WTC11 (cell line): ENCODE results near the gene IRX4.

Experiments used
- ETV6 ChIP-seq: sonication (generic); formaldehyde crosslinking; IDR thresholded peaks from 2 replicates; pipeline ENCODE4 v1.8.1; 2022; ENCODE audit warnings: mild to moderate bottlenecking, missing genetic modification reagents
- ZNF138 ChIP-seq: sonication (generic); formaldehyde crosslinking; conservative IDR thresholded peaks from 2 replicates; pipeline ENCODE4 v1.8.1; 2022; ENCODE audit warnings: mild to moderate bottlenecking, moderate library complexity, missing genetic modification reagents
- TF ChIP-seq, protein P1 (sequence below): fragments of 200-600 bp; IDR thresholded peaks from 2 replicates; pipeline ENCODE4 v1.8.0; 2022; ENCODE audit warnings: antibody characterized with exemption
- TF ChIP-seq, protein P2 (sequence below): sonication (generic); formaldehyde crosslinking; IDR thresholded peaks from 2 replicates; pipeline ENCODE4 v1.8.0; 2023; ENCODE audit warnings: missing genetic modification reagents
- TF ChIP-seq, protein P3 (sequence below): sonication (generic); formaldehyde crosslinking; IDR thresholded peaks from 2 replicates; pipeline ENCODE4 v1.8.1; 2023; ENCODE audit warnings: mild to moderate bottlenecking, missing genetic modification reagents
- TF ChIP-seq, protein P4 (sequence below): sonication (generic); formaldehyde crosslinking; IDR thresholded peaks from 2 replicates; pipeline ENCODE4 v1.8.1; 2022; ENCODE audit warnings: low read depth, missing genetic modification reagents, borderline replicate concordance

DNA sequence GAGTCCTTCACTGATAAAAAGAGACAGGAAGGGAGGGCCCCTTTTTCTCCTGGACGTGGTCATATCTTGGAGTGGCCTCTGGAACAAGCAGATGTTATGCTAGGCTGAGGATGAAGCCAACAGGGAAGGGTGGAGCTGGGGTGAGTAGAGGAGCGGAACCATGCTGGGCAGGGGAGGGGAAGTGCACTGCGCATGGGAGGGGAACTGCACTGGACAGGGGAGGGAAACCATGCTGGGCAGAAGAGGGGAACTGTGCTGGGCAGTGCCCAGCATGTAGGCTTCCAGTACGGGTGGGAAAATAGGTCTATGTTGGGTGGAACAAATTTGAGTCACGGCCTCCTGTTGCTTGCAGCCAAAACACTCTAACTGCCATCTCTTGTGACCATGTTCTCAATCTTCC, 19.3 kb upstream of the IRX4 start:
- TF ChIP-seq, protein P1, sequence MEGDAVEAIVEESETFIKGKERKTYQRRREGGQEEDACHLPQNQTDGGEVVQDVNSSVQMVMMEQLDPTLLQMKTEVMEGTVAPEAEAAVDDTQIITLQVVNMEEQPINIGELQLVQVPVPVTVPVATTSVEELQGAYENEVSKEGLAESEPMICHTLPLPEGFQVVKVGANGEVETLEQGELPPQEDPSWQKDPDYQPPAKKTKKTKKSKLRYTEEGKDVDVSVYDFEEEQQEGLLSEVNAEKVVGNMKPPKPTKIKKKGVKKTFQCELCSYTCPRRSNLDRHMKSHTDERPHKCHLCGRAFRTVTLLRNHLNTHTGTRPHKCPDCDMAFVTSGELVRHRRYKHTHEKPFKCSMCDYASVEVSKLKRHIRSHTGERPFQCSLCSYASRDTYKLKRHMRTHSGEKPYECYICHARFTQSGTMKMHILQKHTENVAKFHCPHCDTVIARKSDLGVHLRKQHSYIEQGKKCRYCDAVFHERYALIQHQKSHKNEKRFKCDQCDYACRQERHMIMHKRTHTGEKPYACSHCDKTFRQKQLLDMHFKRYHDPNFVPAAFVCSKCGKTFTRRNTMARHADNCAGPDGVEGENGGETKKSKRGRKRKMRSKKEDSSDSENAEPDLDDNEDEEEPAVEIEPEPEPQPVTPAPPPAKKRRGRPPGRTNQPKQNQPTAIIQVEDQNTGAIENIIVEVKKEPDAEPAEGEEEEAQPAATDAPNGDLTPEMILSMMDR: no peak
- TF ChIP-seq, protein P2, sequence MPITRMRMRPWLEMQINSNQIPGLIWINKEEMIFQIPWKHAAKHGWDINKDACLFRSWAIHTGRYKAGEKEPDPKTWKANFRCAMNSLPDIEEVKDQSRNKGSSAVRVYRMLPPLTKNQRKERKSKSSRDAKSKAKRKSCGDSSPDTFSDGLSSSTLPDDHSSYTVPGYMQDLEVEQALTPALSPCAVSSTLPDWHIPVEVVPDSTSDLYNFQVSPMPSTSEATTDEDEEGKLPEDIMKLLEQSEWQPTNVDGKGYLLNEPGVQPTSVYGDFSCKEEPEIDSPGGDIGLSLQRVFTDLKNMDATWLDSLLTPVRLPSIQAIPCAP (CRISPR knock-in tag): no peak
- TF ChIP-seq ETV6 (CRISPR knock-in tag) (no peak), ZNF138 (CRISPR knock-in tag) (no peak)
- TF ChIP-seq, protein P3, sequence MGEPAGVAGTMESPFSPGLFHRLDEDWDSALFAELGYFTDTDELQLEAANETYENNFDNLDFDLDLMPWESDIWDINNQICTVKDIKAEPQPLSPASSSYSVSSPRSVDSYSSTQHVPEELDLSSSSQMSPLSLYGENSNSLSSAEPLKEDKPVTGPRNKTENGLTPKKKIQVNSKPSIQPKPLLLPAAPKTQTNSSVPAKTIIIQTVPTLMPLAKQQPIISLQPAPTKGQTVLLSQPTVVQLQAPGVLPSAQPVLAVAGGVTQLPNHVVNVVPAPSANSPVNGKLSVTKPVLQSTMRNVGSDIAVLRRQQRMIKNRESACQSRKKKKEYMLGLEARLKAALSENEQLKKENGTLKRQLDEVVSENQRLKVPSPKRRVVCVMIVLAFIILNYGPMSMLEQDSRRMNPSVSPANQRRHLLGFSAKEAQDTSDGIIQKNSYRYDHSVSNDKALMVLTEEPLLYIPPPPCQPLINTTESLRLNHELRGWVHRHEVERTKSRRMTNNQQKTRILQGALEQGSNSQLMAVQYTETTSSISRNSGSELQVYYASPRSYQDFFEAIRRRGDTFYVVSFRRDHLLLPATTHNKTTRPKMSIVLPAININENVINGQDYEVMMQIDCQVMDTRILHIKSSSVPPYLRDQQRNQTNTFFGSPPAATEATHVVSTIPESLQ (CRISPR knock-in tag): no peak
- TF ChIP-seq, protein P4, sequence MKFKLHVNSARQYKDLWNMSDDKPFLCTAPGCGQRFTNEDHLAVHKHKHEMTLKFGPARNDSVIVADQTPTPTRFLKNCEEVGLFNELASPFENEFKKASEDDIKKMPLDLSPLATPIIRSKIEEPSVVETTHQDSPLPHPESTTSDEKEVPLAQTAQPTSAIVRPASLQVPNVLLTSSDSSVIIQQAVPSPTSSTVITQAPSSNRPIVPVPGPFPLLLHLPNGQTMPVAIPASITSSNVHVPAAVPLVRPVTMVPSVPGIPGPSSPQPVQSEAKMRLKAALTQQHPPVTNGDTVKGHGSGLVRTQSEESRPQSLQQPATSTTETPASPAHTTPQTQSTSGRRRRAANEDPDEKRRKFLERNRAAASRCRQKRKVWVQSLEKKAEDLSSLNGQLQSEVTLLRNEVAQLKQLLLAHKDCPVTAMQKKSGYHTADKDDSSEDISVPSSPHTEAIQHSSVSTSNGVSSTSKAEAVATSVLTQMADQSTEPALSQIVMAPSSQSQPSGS: no peak
